ENCODE data around the gene LRRC34. TPM values are rescaled to one million over a fixed set of nuclear protein-coding genes. Genes with fewer than 3 reads are reported as not detected.

The LRRC34 gene
- total RNA-seq, 2 donors from 2014 or later: 4.5 to 5.1 TPM

DNA sequence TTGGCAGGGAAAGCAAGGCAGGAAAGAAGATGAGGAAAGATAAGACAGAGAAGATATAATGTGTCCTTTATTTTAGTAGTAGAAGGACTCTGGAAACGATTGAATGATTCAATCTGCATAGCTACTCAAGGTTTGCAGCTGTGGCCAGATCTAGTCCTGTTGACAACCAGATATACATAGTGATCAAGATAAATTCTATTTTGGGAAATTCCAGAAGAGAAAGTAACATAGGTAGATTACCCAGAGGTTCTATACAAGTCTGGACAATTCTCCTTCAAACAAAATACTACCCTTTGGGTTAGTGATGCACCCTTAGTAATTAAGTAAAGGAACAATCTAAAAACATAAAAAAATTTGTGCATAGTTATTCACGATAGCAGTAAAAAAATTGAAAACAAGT, 57.2 kb downstream of the LRRC34 start:
- Histone ChIP-seq H3K9me3 (no peaks in the 10 kb centered on the region), H3K4me3 (no peak overlapping the region), H3K36me3 (no peaks in the 10 kb centered on the region), H3K4me1 (ENCODE audit: control insufficient read depth in 1 of 2, low read depth in 2 of 2) (no peaks in the 10 kb centered on the region), H3K27ac (no peak overlapping the region), H3K27me3 (replicated peaks; ENCODE audit: insufficient read depth) (no peaks in the 10 kb centered on the region)
- ATAC-seq (ENCODE audit: insufficient number of reproducible peaks, low FRiP score, low read depth) (no peak), DNase-seq (ENCODE audit: low spot score) (no peak)
- TF ChIP-seq CTCF (IDR thresholded peaks at IDR 0.05): no peak

DNA sequence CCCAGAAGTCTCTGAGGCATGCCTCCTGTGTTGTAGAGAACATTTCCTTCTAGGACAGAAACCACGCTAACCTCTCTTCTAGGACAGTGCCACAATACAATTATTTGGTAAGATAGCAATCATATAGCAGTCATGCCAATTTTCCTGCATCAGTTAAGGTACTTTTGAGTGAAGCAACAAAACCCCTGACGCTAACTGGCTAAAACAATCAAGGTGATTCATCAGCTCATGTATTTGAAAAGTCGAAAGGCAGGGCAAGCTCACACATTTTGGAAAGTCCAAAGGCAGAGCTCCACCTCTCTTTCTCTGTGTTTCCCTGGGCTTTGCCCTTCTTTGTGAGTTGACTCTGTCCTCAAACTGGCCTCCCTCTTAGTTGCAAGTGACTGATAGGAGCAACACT, 58.0 kb downstream of the LRRC34 start:
- Histone ChIP-seq H3K27ac (no peak overlapping the region), H3K36me3 (no peaks in the 10 kb centered on the region), H3K4me1 (ENCODE audit: control insufficient read depth in 1 of 2, low read depth in 2 of 2) (no peaks in the 10 kb centered on the region), H3K9me3 (no peaks in the 10 kb centered on the region), H3K4me3 (no peak overlapping the region), H3K27me3 (replicated peaks; ENCODE audit: insufficient read depth) (no peaks in the 10 kb centered on the region)
- DNase-seq (ENCODE audit: low spot score): no peak
- no peak for TF ChIP-seq CTCF (IDR thresholded peaks at IDR 0.05)
- no peak for ATAC-seq (ENCODE audit: insufficient number of reproducible peaks, low FRiP score, low read depth)

- no peak for DNase-seq (ENCODE audit: low spot score)
- H3K36me3 ChIP-seq: no peaks in the 10 kb centered on the region
- H3K4me3 ChIP-seq: no peak overlapping the region
- H3K27me3 ChIP-seq (replicated peaks; ENCODE audit: insufficient read depth): no peaks in the 10 kb centered on the region
- H3K27ac ChIP-seq: no peak overlapping the region
- ATAC-seq (ENCODE audit: insufficient number of reproducible peaks, low FRiP score, low read depth): no peak
- no peaks in the 10 kb centered on the region for H3K9me3 ChIP-seq
- no peaks in the 10 kb centered on the region for H3K4me1 ChIP-seq (ENCODE audit: control insufficient read depth in 1 of 2, low read depth in 2 of 2)
- no peak for TF ChIP-seq CTCF (IDR thresholded peaks at IDR 0.05)
Observed at GRCh38 chr3:169751875-169752274, 60.8 kb downstream of the LRRC34 start.

DNA sequence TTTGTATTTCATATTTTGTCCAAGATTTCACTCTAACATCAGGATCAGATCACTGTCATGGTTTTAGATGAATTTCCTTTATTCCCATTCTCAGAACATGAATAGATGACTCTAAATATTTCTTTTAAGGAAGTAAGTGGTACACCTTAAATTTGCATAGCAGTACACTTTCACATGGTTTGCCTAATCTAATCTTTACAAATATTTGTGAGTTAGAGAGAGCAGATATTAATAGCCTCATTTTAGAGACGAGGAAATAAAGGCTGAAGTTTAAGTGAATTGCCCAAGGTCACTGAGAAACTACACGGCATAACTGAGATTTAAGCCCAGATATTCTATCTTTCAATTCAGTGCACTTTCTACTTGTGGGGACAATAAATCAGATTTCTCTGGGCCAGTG, 62.0 kb downstream of the LRRC34 start:
- Histone ChIP-seq H3K36me3 (no peaks in the 10 kb centered on the region), H3K27me3 (replicated peaks; ENCODE audit: insufficient read depth) (no peaks in the 10 kb centered on the region), H3K4me1 (ENCODE audit: control insufficient read depth in 1 of 2, low read depth in 2 of 2) (no peaks in the 10 kb centered on the region), H3K9me3 (no peaks in the 10 kb centered on the region), H3K4me3 (no peak overlapping the region), H3K27ac (no peak overlapping the region)
- ATAC-seq (ENCODE audit: insufficient number of reproducible peaks, low FRiP score, low read depth): no peak
- TF ChIP-seq CTCF (IDR thresholded peaks at IDR 0.05): no peak
- no peak for DNase-seq (ENCODE audit: low spot score)

DNA sequence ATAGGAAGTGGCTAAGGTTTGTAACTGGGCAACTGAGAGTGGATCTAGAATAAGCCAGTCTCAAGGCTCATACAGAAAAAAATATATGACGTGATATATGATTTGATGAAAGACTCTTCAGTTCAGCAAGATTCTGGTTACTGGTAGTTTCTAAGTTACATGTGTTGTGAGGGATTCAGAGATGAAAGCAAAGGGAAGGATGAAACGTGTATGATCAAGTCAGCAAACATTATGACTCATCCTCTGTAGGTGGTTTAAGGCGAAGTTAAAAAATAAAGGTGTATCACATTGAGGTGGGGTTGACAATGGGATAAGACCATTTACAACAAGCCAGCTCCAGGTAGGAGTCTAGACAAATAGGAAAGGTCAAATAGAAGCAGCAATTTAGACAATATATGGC, 64.0 kb downstream of the LRRC34 start:
- Histone ChIP-seq H3K36me3 (no peaks in the 10 kb centered on the region), H3K9me3 (no peaks in the 10 kb centered on the region), H3K27ac (no peak overlapping the region), H3K27me3 (replicated peaks; ENCODE audit: insufficient read depth) (no peaks in the 10 kb centered on the region), H3K4me1 (ENCODE audit: control insufficient read depth in 1 of 2, low read depth in 2 of 2) (no peaks in the 10 kb centered on the region), H3K4me3 (no peak overlapping the region)
- no peak for TF ChIP-seq CTCF (IDR thresholded peaks at IDR 0.05)
- DNase-seq (ENCODE audit: low spot score) (no peak), ATAC-seq (ENCODE audit: insufficient number of reproducible peaks, low FRiP score, low read depth) (no peak)

Measured in thoracic aorta (tissue), 2 donors.